K562 (cell line): ENCODE measurements around the gene SPSB1. TPM values are rescaled to one million over a fixed set of nuclear protein-coding genes. Genes with fewer than 3 reads are reported as not detected.
A peak's percentile ranks its signal among the peaks of the same experiment; 100 is the strongest.

Experiments used
- ATAC-seq: fragments of 200-7000 bp; cut with Tn5 transposase; 3 replicates; pipeline ENCODE4 v1.9.1; 2020; ENCODE audit warnings: moderate library complexity
- BruUV-seq: library from RNA; stranded (reverse); fragments of 400-500 nt; replicated peaks from 2 replicates; lab custom pipeline; 2021; lab: Mats Ljungman, UMichigan
- CTCF ChIA-PET: fragments of 300-600 bp; formaldehyde crosslinking; extraction: SDS; loops from one replicate; lab custom pipeline; 2021; ENCODE audit warnings: low intra/inter-chr PET ratio; lab: Yijun Ruan, JAX
- POLR2A ChIA-PET: fragments of 300-600, 350-650 bp; sonication (Branson Sonifier 250); formaldehyde crosslinking; extraction: SDS; loops from one replicate; lab custom pipeline; 2021; ENCODE audit warnings: antibody characterized with exemption, inconsistent platforms; lab: Yijun Ruan, JAX
- DNase-seq, 4 experiments: peaks; one replicate each; pipeline versions ENCODE4 v3.0.0 to v3.0.0-alpha.2; 2011 to 2018; ENCODE audit warnings: low spot score in 3 of 4, mixed read lengths in 3 of 4; ENCODE audit errors: extremely low read depth in 1 of 4
- FAIRE-seq: peaks from 2 replicates; lab custom pipeline; 2011; peaks lifted over from hg19 to GRCh38; lab: Jason Lieb, UNC
- H2AFZ ChIP-seq: 2 replicates; pipeline ENCODE4 v1.6.0; 2011; ENCODE audit warnings: low read depth, low read length, control low read depth, inconsistent platforms
- H3K27ac ChIP-seq: fragments of 200-600 bp; 3 replicates; pipeline ENCODE4 v1.8.0; 2011; ENCODE audit warnings: low read depth, mild to moderate bottlenecking, control low read depth, inconsistent platforms, low read length, moderate library complexity, mixed read lengths; ENCODE audit errors: extremely low read depth
- H3K27me3 ChIP-seq, 2 experiments: fragments of 300-600 bp in 1 of 2; 2 replicates in 1 of 2; 3 replicates in 1 of 2; pipeline versions ENCODE4 v1.6.0 to v1.8.0; 2011; ENCODE audit warnings: inconsistent platforms in 2 of 2, low read length in 2 of 2, mild to moderate bottlenecking in 1 of 2, mixed read lengths in 1 of 2, moderate library complexity in 1 of 2; ENCODE audit not compliant: control insufficient read depth in 2 of 2, insufficient read depth in 2 of 2
- H3K36me3 ChIP-seq: fragments of 300-600 bp; 3 replicates; pipeline ENCODE4 v1.8.0; 2011; ENCODE audit warnings: mild to moderate bottlenecking, low read length, inconsistent platforms; ENCODE audit not compliant: control insufficient read depth, insufficient read depth
- H3K4me1 ChIP-seq, 2 experiments: fragments of 200-600 bp in 1 of 2; replicated peaks in 1 of 2; 2 replicates in 1 of 2; 3 replicates in 1 of 2; pipeline versions ENCODE4 v1.5.1 to v1.8.0; 2011; ENCODE audit warnings: inconsistent platforms in 2 of 2, low read length in 2 of 2, mild to moderate bottlenecking in 1 of 2, mixed read lengths in 1 of 2, moderate library complexity in 1 of 2; ENCODE audit not compliant: control insufficient read depth in 2 of 2, insufficient read depth in 2 of 2
- H3K4me2 ChIP-seq: 2 replicates; pipeline ENCODE4 v1.6.1; 2011; ENCODE audit warnings: low read length, control low read depth, inconsistent platforms, mixed read lengths; ENCODE audit not compliant: insufficient read depth
- H3K4me3 ChIP-seq: fragments of 200-600 bp; sonication (generic), shearing (Covaris generic); 2 replicates; pipeline ENCODE4 v1.5.1; 2016; ENCODE audit warnings: control low read depth, inconsistent platforms
- H3K79me2 ChIP-seq: fragments of 200-600 bp; 3 replicates; pipeline ENCODE4 v1.8.0; 2011; ENCODE audit warnings: low read length, inconsistent platforms; ENCODE audit not compliant: control insufficient read depth, insufficient read depth
- H3K9ac ChIP-seq, 2 experiments: 2 replicates each; pipeline versions ENCODE4 v1.6.0 to v1.6.1; 2011; ENCODE audit warnings: low read depth in 2 of 2, low read length in 2 of 2, control low read depth in 1 of 2, inconsistent platforms in 1 of 2, mild to moderate bottlenecking in 1 of 2, mixed read lengths in 1 of 2; ENCODE audit not compliant: insufficient read depth in 1 of 2
- H3K9me1 ChIP-seq: one replicate; pipeline ENCODE4 v1.6.0; 2011; ENCODE audit warnings: inconsistent platforms, mild to moderate bottlenecking, low read length, moderate library complexity; ENCODE audit not compliant: control insufficient read depth, insufficient read depth
- H3K9me3 ChIP-seq: replicated peaks from 2 replicates; pipeline ENCODE4 v1.5.1; 2011; ENCODE audit warnings: low read depth, low read length, inconsistent platforms; ENCODE audit not compliant: control insufficient read depth, insufficient read depth
- H4K20me1 ChIP-seq: replicated peaks from 2 replicates; pipeline ENCODE4 v1.6.1; 2011; ENCODE audit warnings: low read length, inconsistent platforms, mixed read lengths; ENCODE audit not compliant: control insufficient read depth, insufficient read depth
- ATF1 ChIP-seq, 2 experiments: fragments of 450-650 bp in 1 of 2; IDR thresholded peaks; 2 replicates each; pipeline ENCODE4 v1.6.1; 2016; ENCODE audit warnings: missing compliant biosample characterization in 1 of 2, missing genetic modification characterization in 1 of 2
- BCOR ChIP-seq: fragments of 450-650 bp; IDR thresholded peaks from 2 replicates; pipeline ENCODE4 v1.6.1; 2016
- CEBPB ChIP-seq: fragments of 450-650 bp; IDR thresholded peaks from 2 replicates; pipeline ENCODE4 v1.6.1; 2016; ENCODE audit warnings: missing genetic modification characterization, missing compliant biosample characterization
- ELF2 ChIP-seq: fragments of 250-450 bp; sonication (Bioruptor Pico); IDR thresholded peaks from 2 replicates; pipeline ENCODE4 v1.5.0; 2021; ENCODE audit warnings: mild to moderate bottlenecking
- HDGF ChIP-seq: fragments of 450-650 bp; IDR thresholded peaks from 2 replicates; pipeline ENCODE4 v1.6.1; 2016
- HMGXB4 ChIP-seq: sonication (generic); formaldehyde crosslinking; IDR thresholded peaks from 2 replicates; pipeline ENCODE4 v1.8.1; 2023; ENCODE audit warnings: mild to moderate bottlenecking, missing genetic modification reagents
- HNRNPL ChIP-seq: fragments of 200-400 bp; formaldehyde crosslinking; IDR thresholded peaks from 2 replicates; pipeline ENCODE4 v1.6.1; 2017; ENCODE audit warnings: low read depth, mild to moderate bottlenecking, low read length
- KLF6 ChIP-seq: fragments of 250-450 bp; sonication (Bioruptor Pico); IDR thresholded peaks from 2 replicates; pipeline ENCODE4 v1.4.0; 2020; ENCODE audit warnings: mild to moderate bottlenecking, moderate library complexity, borderline replicate concordance
- NFXL1 ChIP-seq: fragments of 450-650 bp; formaldehyde crosslinking; IDR thresholded peaks from 2 replicates; pipeline ENCODE4 v1.4.0; 2021; ENCODE audit warnings: mild to moderate bottlenecking
- PHF21A ChIP-seq: fragments of 450-650 bp; IDR thresholded peaks from 2 replicates; pipeline ENCODE4 v1.6.1; 2017; ENCODE audit warnings: low read depth, borderline replicate concordance
- ZFP36 ChIP-seq: fragments of 150-350 bp; IDR thresholded peaks from 2 replicates; pipeline ENCODE4 v1.6.1; 2018; ENCODE audit warnings: low read length, low read depth; ENCODE audit not compliant: partially characterized antibody
- WGBS: fragments of 100-300 bp; shearing (Covaris generic); methylation state at CpG from one replicate; pipeline ENCODE4 v1.1.6; 2016; ENCODE audit warnings: low coverage, mixed read lengths; ENCODE audit not compliant: insufficient coverage; ENCODE audit errors: missing lambda C conversion rate; 5-methylcytosine and 5-hydroxymethylcytosine counted together
- in situ Hi-C: fragments of 300-500 bp; cut with MboI; formaldehyde crosslinking; loops from 4 replicates; pipeline ENCODE4 v1.15.0; 2018; ENCODE audit warnings: inconsistent platforms, mixed read lengths
- intact Hi-C: fragments of 100-400 bp; cut with micrococcal nuclease; formaldehyde crosslinking; loops from 2 replicates; pipeline ENCODE4 v1.14.2; 2022
- polyA plus RNA-seq, 8 experiments: library from polyadenylated mRNA; depleted of rRNA in 4 of 8; stranded (reverse) in 5 of 8; unstranded in 3 of 8; fragments of >200 nt; fragmentation: Nextera tagmentation in 2 of 8; fragmentation: Illumina TruSeq in 1 of 8; extraction: Ambion mirVana in 2 of 8; extraction: Trizol in 1 of 8; gene quantifications; 2 replicates each; pipeline versions ENCODE4 v1.2.1 to v1.2.3, GENCODE V29; 2011 to 2014; ENCODE audit warnings: inconsistent platforms in 1 of 8, missing spikeins in 1 of 8
- total RNA-seq, 7 experiments: library from RNA; depleted of rRNA in 6 of 7; stranded (reverse); fragments of >200 nt in 6 of 7; fragmentation: Illumina TruSeq in 2 of 7; extraction: Trizol in 2 of 7; gene quantifications; 2 replicates each; pipeline versions ENCODE4 v1.2.1 to v1.2.3, GENCODE V29; 2011 to 2021; ENCODE audit warnings: low replicate concordance in 1 of 7

SPSB1 gene
- total and polyA plus RNA-seq, 9 of the 15 experiments (the other 6 are each of a cell fraction or from before 2014, with no cell fraction given), result 0.06 to 0.35 (median 0.14) TPM; not detected in 6

DNA sequence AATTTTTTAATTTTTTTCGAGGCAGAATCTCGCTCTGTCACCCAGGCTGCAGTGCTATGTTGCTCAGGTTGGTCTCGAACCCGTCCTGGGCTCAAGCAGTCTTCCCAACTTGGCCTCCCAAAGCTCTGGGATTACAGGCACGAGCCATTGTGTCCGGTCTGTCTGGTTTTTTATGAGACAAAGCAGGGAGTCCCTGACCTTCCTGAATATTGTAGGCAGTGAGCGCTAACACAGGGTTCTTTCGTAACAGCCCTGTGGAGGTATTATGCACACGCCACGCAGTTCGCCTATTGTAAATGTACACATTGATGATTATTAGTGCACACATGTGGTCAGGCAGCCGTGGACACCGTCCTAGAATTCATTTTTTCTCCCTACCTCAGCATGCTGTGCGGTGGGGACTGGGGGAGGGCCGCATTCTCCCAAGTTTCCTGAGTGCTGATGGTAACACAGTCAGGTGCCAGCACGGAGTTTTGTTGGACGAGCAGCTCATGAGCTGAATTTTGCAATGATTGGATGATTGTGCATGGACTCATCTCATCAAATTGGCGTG is 19.6 kb downstream of the SPSB1 start:
- TF ChIP-seq CEBPB (peak; percentile 25; the same call in 1 of the 2 replicates), KLF6 (no peak)

DNA sequence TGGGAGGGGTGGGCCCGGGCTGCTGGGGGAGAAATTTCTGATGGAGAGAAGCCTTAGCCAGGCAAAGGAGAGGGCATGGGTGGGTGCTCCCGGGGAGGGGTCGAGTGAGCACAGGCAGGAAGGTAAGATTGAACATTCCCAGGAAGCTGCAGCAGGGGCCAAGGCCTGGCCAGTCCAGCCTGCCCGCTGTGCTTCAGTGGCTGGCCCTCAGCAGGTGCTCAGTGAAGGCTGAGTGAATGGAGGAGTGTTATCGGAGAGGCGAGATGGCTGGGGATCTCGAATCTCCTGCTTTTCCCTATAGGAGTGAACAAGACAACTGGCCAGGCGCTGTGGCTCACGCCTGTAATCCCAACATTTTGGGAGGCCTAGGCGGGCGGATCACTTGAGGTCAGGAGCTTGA is 20.9 kb downstream of the SPSB1 start:
- H2AFZ ChIP-seq, result no peak overlapping the region
- ChIA-PET POLR2A (no interaction called here), CTCF (interaction anchor here (0.6 kb wide), 1 partner anchor 12 kb away, joined by 4 read pairs; no protein-coding TSS in a partner anchor)
- BruUV-seq, result no TSS peak
- peaks cover 0 to 16% of the 10 kb centered on the region in 2 experiments; a peak in 3 of 5 replicates for H3K4me1 ChIP-seq
- no peaks in the 10 kb centered on the region for H3K36me3 ChIP-seq
- H3K4me3 ChIP-seq, result no peak overlapping the region
- WGBS, result 8% methylated on average over 10 of the region's 11 CpGs
- DNase-seq (no peak), FAIRE-seq (no peak), ATAC-seq (no peak)
- H3K27me3 ChIP-seq, result peaks cover 39 to 93% of the 10 kb centered on the region in 2 experiments
- H4K20me1 ChIP-seq, result peaks cover 21% of the 10 kb centered on the region
- H3K9me3 ChIP-seq, result no peaks in the 10 kb centered on the region
- H3K9ac ChIP-seq, result no peak overlapping the region
- no peaks in the 10 kb centered on the region for H3K9me1 ChIP-seq
- TF ChIP-seq HDGF (no peak), ATF1 (CRISPR knock-in tag; IDR thresholded peaks at IDR 0.05) (no peak), ATF1 (tag; IDR thresholded peaks at IDR 0.05) (no peak), BCOR (no peak), PHF21A (no peak), ZFP36 (no peak), ELF2 (no peak), HNRNPL (no peak), NFXL1 (CRISPR knock-in tag) (no peak), HMGXB4 (no peak)
- intact Hi-C loops (no loop called here), in situ Hi-C loops (no loop called here)
- no peak overlapping the region for H3K27ac ChIP-seq
- no peak overlapping the region for H3K4me2 ChIP-seq
- no peaks in the 10 kb centered on the region for H3K79me2 ChIP-seq

More for the DNA sequence above, 19.6 kb downstream of the SPSB1 start:
- peaks cover 0 to 10% of the 10 kb centered on the region in 2 experiments; a peak in 3 of 5 replicates for H3K4me1 ChIP-seq
- ATAC-seq (no peak), DNase-seq (no peak), FAIRE-seq (no peak)
- POLR2A ChIA-PET, result interaction anchor here (0.7 to 1.2 kb wide), 2 partner anchors 11 to 13 kb away, joined by 3 read pairs; no protein-coding TSS in a partner anchor
- no peak overlapping the region for H3K4me2 ChIP-seq
- H2AFZ ChIP-seq, result no peak overlapping the region
- in situ Hi-C loops, result no loop called here
- H3K27ac ChIP-seq, result no peak overlapping the region
- no peaks in the 10 kb centered on the region for H3K36me3 ChIP-seq
- no peak overlapping the region for H3K9ac ChIP-seq
- H3K9me3 ChIP-seq, result no peaks in the 10 kb centered on the region
- peaks cover 47 to 93% of the 10 kb centered on the region in 2 experiments for H3K27me3 ChIP-seq
- no peak overlapping the region for H3K4me3 ChIP-seq
- H4K20me1 ChIP-seq, result peaks cover 22% of the 10 kb centered on the region
- CTCF ChIA-PET, result no interaction called here
- H3K79me2 ChIP-seq, result no peaks in the 10 kb centered on the region
- BruUV-seq, result no TSS peak
- H3K9me1 ChIP-seq, result no peaks in the 10 kb centered on the region
- 12% methylated on average over 18 of the region's 18 CpGs for WGBS
- intact Hi-C loops, result no loop called here
